Measurements from ENCODE around the gene CISH.

CISH gene

GRCh38 chr3:50635066-50635465, 23.5 kb upstream of the CISH start:
- Histone ChIP-seq H3K27ac (no peak overlapping the region), H3K4me3 (ENCODE audit: low read depth, low read length) (no peak overlapping the region)
- no peak for DNase-seq

GRCh38 chr3:50633230-50633790, 21.7 kb upstream of the CISH start:
- DNase-seq: no peak
- no peaks in the 10 kb centered on the region for H3K9me3 ChIP-seq (ENCODE audit: severe bottlenecking)
- no peaks in the 10 kb centered on the region for H3K27me3 ChIP-seq (ENCODE audit: insufficient read depth, low read depth, severe bottlenecking)
- no peak for TF ChIP-seq CTCF (IDR thresholded peaks at IDR 0.05; ENCODE audit: low read depth, low read length)
- H3K36me3 ChIP-seq: no peaks in the 10 kb centered on the region
- no peak overlapping the region for H3K4me3 ChIP-seq (ENCODE audit: low read depth, low read length)
- H3K27ac ChIP-seq: no peak overlapping the region

More at GRCh38 chr3:50635066-50635465, 23.5 kb upstream of the CISH start:
- Histone ChIP-seq H3K9me3 (ENCODE audit: severe bottlenecking) (no peaks in the 10 kb centered on the region), H3K27me3 (ENCODE audit: insufficient read depth, low read depth, severe bottlenecking) (no peaks in the 10 kb centered on the region), H3K36me3 (no peaks in the 10 kb centered on the region)
- TF ChIP-seq CTCF (IDR thresholded peaks at IDR 0.05; ENCODE audit: low read depth, low read length): no peak

- H3K9me3 ChIP-seq (ENCODE audit: severe bottlenecking): no peaks in the 10 kb centered on the region
- no peak for DNase-seq
- no peaks in the 10 kb centered on the region for H3K36me3 ChIP-seq
- H3K4me3 ChIP-seq (ENCODE audit: low read depth, low read length): no peak overlapping the region
- no peak overlapping the region for H3K27ac ChIP-seq
- no peak for TF ChIP-seq CTCF (IDR thresholded peaks at IDR 0.05; ENCODE audit: low read depth, low read length)
- no peaks in the 10 kb centered on the region for H3K27me3 ChIP-seq (ENCODE audit: insufficient read depth, low read depth, severe bottlenecking)
Observed at GRCh38 chr3:50632450-50632849, 20.9 kb upstream of the CISH start.

- Histone ChIP-seq H3K27me3 (ENCODE audit: insufficient read depth, low read depth, severe bottlenecking) (no peaks in the 10 kb centered on the region), H3K9me3 (ENCODE audit: severe bottlenecking) (no peaks in the 10 kb centered on the region), H3K4me3 (ENCODE audit: low read depth, low read length) (no peak overlapping the region), H3K36me3 (no peaks in the 10 kb centered on the region), H3K27ac (no peak overlapping the region)
- no peak for TF ChIP-seq CTCF (IDR thresholded peaks at IDR 0.05; ENCODE audit: low read depth, low read length)
- DNase-seq: no peak
Observed at GRCh38 chr3:50630877-50631276, 19.3 kb upstream of the CISH start.

GRCh38 chr3:50630394-50630793, 18.8 kb upstream of the CISH start:
- Histone ChIP-seq H3K9me3 (ENCODE audit: severe bottlenecking) (no peaks in the 10 kb centered on the region), H3K36me3 (no peaks in the 10 kb centered on the region), H3K27me3 (ENCODE audit: insufficient read depth, low read depth, severe bottlenecking) (no peaks in the 10 kb centered on the region), H3K4me3 (ENCODE audit: low read depth, low read length) (no peak overlapping the region), H3K27ac (no peak overlapping the region)
- no peak for DNase-seq
- TF ChIP-seq CTCF (IDR thresholded peaks at IDR 0.05; ENCODE audit: low read depth, low read length): no peak

GRCh38 chr3:50628601-50629000, 17.0 kb upstream of the CISH start:
- no peaks in the 10 kb centered on the region for H3K27me3 ChIP-seq (ENCODE audit: insufficient read depth, low read depth, severe bottlenecking)

More at GRCh38 chr3:50628601-50629000, 17.0 kb upstream of the CISH start:
- Histone ChIP-seq H3K4me3 (ENCODE audit: low read depth, low read length) (no peak overlapping the region), H3K9me3 (ENCODE audit: severe bottlenecking) (no peaks in the 10 kb centered on the region), H3K36me3 (no peaks in the 10 kb centered on the region; the same call in 1 of the 2 replicates), H3K27ac (no peak overlapping the region)
- no peak for TF ChIP-seq CTCF (IDR thresholded peaks at IDR 0.05; ENCODE audit: low read depth, low read length)
- no peak for DNase-seq
